A549 treated with AZD2906 at 1 μM for 4 hours (cell line): Measurements from ENCODE around the gene CEP85. TPM values are rescaled to one million over a fixed set of nuclear protein-coding genes. Genes with fewer than 3 reads are reported as not detected.

ENCODE experiments used
- total RNA-seq: library from RNA; stranded (reverse); fragments of 200-300 nt; extraction: Qiagen RNA extraction; gene quantifications from 5 replicates; pipeline ENCODE4 v1.2.3, GENCODE V29; 2022

CEP85 gene, protein sequence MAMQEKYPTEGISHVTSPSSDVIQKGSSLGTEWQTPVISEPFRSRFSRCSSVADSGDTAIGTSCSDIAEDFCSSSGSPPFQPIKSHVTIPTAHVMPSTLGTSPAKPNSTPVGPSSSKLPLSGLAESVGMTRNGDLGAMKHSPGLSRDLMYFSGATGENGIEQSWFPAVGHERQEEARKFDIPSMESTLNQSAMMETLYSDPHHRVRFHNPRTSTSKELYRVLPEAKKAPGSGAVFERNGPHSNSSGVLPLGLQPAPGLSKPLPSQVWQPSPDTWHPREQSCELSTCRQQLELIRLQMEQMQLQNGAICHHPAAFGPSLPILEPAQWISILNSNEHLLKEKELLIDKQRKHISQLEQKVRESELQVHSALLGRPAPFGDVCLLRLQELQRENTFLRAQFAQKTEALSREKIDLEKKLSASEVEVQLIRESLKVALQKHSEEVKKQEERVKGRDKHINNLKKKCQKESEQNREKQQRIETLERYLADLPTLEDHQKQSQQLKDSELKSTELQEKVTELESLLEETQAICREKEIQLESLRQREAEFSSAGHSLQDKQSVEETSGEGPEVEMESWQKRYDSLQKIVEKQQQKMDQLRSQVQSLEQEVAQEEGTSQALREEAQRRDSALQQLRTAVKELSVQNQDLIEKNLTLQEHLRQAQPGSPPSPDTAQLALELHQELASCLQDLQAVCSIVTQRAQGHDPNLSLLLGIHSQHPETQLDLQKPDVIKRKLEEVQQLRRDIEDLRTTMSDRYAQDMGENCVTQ
- total RNA-seq = 10.9 to 13.1 TPM (median 12.7 TPM) in 5 replicates

DNA sequence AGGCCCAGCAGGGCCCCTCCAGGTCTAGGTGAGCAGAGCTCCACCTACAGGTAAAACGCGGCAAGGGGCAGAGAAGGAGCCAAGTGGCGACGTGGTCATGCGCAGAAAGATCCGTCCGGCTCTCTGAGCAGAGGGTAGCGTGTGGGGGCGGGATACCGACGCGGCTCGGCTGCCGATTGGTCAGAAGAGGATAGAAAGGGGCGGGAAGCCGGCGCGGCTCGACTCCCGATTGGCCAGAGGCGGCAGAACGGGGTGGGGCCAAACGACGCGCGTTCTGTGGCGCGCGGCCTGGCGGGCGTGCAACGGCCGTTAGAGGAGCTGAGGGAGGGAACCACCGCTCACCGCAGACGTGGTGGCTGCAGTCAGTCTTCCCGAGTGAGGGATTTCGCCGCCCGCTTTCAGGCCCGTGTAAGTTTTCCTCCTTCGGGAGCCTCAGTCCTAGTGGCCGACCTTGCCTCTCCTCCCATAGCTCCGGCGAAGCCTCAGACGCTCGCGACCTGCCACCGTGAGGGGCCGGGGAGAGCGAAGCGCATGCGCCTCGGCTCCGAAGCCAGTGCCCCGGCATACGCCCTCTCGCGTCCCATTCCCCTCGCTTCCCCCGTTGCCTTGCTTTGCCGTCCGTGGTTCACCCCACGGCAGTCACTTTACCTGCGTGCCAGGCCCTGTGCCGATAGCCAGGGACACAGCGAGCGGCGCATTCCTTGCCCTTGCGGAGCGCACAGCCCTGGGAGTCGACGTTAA, at the start of gene CEP85:
CEP85 (plus strand) TSS at position 298 of the 741 bp plus-strand sequence. CDS start 5,584 bp downstream, outside the sequence.

DNA sequence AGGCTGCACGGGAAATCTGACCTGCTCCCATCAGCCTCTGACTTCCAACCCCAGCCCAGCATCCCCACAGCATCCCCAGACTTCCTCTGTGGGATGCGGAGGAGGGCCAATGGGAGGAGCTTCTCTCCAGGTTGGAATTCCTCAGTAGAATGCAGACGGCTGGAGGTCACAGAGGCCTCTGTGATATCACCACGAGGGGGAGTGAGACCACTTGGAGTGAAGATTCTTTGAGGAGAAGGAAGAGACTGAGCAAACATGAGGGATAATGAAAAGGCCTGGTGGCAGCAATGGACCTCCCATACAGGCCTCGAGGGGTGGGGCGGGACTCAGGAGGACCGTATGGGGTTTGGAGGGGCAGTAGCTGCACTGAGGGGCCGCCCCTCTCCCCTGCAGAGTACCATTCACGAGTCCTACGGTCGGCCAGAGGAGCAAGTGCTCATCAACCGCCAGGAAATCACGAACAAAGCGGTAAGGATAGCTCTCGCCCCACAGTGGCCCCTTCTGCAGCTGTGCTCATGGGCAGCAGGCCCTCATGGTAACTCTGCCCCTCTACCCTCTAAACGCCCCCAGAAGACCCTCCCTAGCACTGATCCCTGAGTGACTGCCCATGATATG, 43.5 kb upstream of the CEP85 start, which contains the start of gene CATSPER4:
CATSPER4 (plus strand) TSS at position 230 of the 615 bp plus-strand sequence; CDS start at position 256, 26 bp downstream.

DNA sequence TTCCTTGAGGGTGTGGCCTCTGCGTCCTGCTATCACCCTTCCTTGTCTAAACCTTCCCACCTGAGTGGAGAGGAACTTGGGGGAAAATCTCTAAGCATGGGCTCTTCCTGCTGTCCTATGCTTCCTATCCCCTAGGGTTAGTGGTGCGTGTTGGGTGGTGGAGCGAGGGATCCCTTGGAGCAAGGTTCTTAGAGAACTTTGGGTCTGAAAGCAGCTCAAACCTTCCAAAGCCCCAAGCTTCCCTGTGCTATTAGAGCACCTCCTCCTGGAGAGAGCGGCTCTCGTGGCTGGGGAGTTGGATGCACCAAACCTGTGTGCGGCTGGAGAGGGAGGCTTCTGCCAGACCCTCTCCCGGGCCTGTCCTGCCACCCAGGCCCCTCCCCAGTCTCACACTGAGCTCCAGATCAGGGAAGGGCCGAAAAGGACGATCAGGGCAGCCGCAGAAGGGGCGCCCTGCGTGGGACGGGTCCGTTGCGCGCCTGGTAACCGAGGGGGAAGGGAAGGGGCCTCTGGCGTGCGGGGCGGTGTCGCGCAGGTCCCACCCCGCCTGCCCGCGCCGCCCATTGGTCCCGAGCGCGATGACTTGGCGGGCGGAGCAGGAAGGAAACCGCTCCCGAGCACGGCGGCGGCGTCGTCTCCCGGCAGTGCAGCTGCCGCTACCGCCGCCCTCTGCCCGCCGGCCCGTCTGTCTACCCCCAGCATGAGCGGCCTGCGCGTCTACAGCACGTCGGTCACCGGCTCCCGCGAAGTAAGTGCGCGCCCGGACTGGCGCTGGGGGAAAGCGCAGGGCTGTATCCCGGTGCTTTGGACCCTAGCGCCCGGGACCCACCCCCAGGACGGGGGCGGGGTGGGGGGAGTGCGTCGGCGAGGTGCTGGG, 45.7 kb downstream of the CEP85 start, which contains the start of gene SH3BGRL3:
SH3BGRL3 (plus strand) TSS at position 631 of the 877 bp plus-strand sequence; CDS start at position 701, 70 bp downstream.

DNA sequence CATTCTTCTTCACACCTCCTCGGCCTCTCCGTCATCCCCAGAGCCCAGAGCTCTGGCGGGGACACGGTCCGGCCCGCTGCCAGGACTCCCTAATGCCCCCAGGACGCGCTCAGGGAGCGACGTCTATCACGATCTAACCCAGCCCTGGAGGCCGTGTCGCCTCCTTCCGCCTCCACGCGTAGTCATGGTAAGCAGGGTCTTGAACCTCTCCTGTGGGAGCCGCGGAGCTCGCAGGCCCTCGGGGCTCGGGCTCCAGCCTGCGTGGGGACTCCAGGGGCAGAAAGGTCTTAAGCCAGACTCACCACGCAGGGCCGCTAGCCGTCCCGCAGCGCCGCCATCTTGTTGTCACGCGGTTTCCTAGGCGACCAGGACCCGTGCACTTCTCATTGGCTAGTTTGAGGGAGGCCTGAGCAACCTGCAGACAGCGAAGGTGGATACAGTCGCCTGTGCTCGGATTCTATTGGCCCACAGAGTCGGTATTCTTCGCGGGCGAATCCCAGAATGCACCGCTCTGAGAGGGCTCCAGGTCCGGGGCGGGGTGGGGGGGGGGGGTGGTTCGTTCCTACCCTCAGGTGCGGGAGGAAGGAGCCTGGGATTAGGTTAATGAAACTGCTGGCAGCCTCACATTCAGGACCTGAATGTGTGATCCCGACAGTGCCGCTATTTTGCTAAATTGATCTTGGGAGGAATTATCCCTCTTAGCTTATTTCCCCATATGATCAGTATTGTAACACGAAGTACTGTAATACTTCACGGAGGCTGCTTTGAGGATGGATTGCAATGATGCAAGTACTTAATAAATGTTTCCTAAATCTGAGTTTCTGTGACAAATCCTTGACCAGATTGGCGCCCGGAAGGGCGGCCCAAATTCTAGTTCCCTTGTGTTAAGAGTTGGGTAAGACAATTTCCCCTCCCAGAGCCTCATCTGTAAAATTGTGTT, 72.6 kb downstream of the CEP85 start, which contains the start of gene UBXN11:
UBXN11 (minus strand) TSS at position 347 of the 940 bp plus-strand sequence. CDS start 3,753 bp downstream, outside the sequence.

DNA sequence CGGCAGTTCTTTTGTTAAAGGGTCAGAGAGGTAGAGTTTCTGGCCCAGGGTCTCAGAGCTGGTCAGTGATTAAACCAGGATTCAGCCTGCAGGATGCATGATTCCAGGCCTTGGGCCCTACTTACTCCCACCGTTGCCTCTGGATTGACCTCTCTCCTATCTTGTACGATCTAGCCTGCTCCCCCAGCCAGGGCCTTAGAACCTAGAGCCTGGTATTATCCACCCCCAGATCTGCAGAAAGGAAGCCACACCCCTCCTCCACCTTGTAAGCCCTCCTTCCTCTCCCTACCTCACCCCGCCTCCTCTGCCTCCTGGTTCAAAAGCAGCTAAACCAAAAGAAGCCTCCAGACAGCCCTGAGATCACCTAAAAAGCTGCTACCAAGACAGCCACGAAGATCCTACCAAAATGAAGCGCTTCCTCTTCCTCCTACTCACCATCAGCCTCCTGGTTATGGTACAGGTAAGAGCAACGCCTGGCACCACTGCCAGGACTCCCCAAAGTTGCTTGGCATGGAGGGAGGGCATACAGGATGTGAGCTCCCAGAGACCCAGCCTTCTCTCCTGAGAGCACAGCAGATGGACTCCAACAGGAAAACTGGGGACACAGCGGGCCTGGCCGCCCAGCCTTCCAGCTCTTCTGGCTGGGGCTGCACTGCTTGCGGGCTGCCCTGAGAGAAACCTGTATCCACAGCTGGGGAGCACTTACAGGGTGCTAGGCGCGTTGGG, 83.8 kb downstream of the CEP85 start, which contains the start of gene CD52:
CD52 (plus strand) TSS at position 347 of the 726 bp plus-strand sequence; CDS start at position 407, 60 bp downstream.

Other genes with a start within 250 kb of the CEP85 start
- gene PAFAH2, start 236.1 kb upstream of the CEP85 start, total RNA-seq = 7.2 to 8.3 TPM (median 8.0 TPM) in 5 replicates
- gene EXTL1, start 212.4 kb upstream of the CEP85 start, total RNA-seq = 0.01 to 0.02 TPM in 2 of 5 replicates, not detected in the others
- gene SLC30A2, start 188.1 kb upstream of the CEP85 start, total RNA-seq = 0.26 to 0.70 TPM (median 0.38 TPM) in 5 replicates
- 1.8 to 2.9 TPM (median 2.3 TPM) in 5 replicates for gene TRIM63, start 166.6 kb upstream of the CEP85 start, total RNA-seq
- 1.7 to 2.4 TPM (median 1.9 TPM) in 5 replicates for gene PDIK1L, start 122.4 kb upstream of the CEP85 start, total RNA-seq
- gene FAM110D, start 75.1 kb upstream of the CEP85 start, total RNA-seq = 0.03 to 0.07 TPM (median 0.03 TPM) in 3 of 5 replicates, not detected in the others
- not detected in 5 replicates for gene C1orf232, start 65.2 kb upstream of the CEP85 start, total RNA-seq
- gene ZNF593, start 64.3 kb upstream of the CEP85 start, total RNA-seq = 51.7 to 70.4 TPM (median 65.4 TPM) in 5 replicates
- gene ZNF593OS, start 62.4 kb upstream of the CEP85 start, total RNA-seq = 0.18 to 0.28 TPM in 2 of 5 replicates, not detected in the others
- gene CNKSR1, start 56.7 kb upstream of the CEP85 start, total RNA-seq = 0.04 to 0.39 TPM (median 0.31 TPM) in 5 replicates
- not detected in 5 replicates for gene CATSPER4, start 43.6 kb upstream of the CEP85 start, total RNA-seq
- gene SH3BGRL3, start 45.9 kb downstream of the CEP85 start, total RNA-seq = 108 to 151 TPM (median 140 TPM) in 5 replicates
- gene UBXN11, start 72.4 kb downstream of the CEP85 start, total RNA-seq = 11.1 to 16.2 TPM (median 14.7 TPM) in 5 replicates
- gene CD52, start 83.8 kb downstream of the CEP85 start, total RNA-seq = not detected in 5 replicates
- gene CRYBG2, start 119.9 kb downstream of the CEP85 start, total RNA-seq = 1.4 to 2.7 TPM (median 1.6 TPM) in 5 replicates
- gene ZNF683, start 138.6 kb downstream of the CEP85 start, total RNA-seq = not detected in 5 replicates
- 0.02 TPM in 1 of 5 replicates, not detected in the others for gene LIN28A, start 176.6 kb downstream of the CEP85 start, total RNA-seq
- 21.9 to 29.9 TPM (median 22.2 TPM) in 5 replicates for gene DHDDS, start 198.1 kb downstream of the CEP85 start, total RNA-seq
- 315 to 393 TPM (median 327 TPM) in 5 replicates for gene HMGN2, start 238.2 kb downstream of the CEP85 start, total RNA-seq